ENCODE results near the gene GAS2.

GRCh38 chr11:22668005-22668796, 1.8 kb downstream of the GAS2 start:
- TF ChIP-seq CTCF (IDR thresholded peaks at IDR 0.05) (no peak), POLR2A (IDR thresholded peaks at IDR 0.05) (no peak)

Data from body of pancreas (tissue), 4 donors.